Posterior vena cava (tissue), 2 donors: ENCODE results near the gene ZNF565. TPM values are rescaled to one million over a fixed set of nuclear protein-coding genes. Genes with fewer than 3 reads are reported as not detected.
"Not testable (repeated sequence)": the region's sequence is repeated elsewhere in the genome, so short reads cannot be mapped to it uniquely, and the experiment has no call there.

Experiments used
- DNase-seq: peaks from one replicate; pipeline ENCODE4 v3.0.0-alpha.2; 2020; ENCODE audit warnings: low spot score
- intact Hi-C, 2 donors: fragments of 100-400 bp; cut with DNase I; formaldehyde crosslinking; loops; one replicate each; pipeline versions ENCODE4 v1.14.1 to v1.14.2; 2022 to 2023
- total RNA-seq, 2 donors: library from RNA; stranded (reverse); fragmentation: NEBNext Ultra II Directional; extraction: Animal tissue kit (Norgen Biotek cat#: 25700); gene quantifications; one replicate each; pipeline ENCODE4 v1.2.1, GENCODE V29; 2021
- donor health status: DM: yes; HTN: yes; CAD: no.
- donor health status: DM: yes; HTN: yes; CAD: no.

Gene ZNF565
- total RNA-seq, 2 donors from 2014 or later, result 5.2 to 5.3 TPM

GRCh38 chr19:36153126-36153525 lies 61.3 kb downstream of the ZNF565 start:
- no peak for DNase-seq
- intact Hi-C loops, result no loop called here

- intact Hi-C loops, result no loop called here
- DNase-seq, result peak; percentile 91
These were observed 61.9 kb downstream of the ZNF565 start, which contains the start of gene COX7A1 for GRCh38 chr19:36152352-36153091. Gene COX7A1, minus strand, starts transcription at chr19:36152447. Its CDS starts 40 bp downstream, at chr19:36152407.

GRCh38 chr19:36152019-36152351 lies 62.5 kb downstream of the ZNF565 start:
- no peak for DNase-seq
- intact Hi-C loops, result no loop called here

GRCh38 chr19:36151144-36152018 lies 63.1 kb downstream of the ZNF565 start:
- intact Hi-C loops, result no loop called here

GRCh38 chr19:36150586-36150985 lies 63.9 kb downstream of the ZNF565 start:
- no peak for DNase-seq
- intact Hi-C loops, result no loop called here

More at GRCh38 chr19:36151144-36152018, 63.1 kb downstream of the ZNF565 start:
- DNase-seq, result peak; percentile 86

- intact Hi-C loops, result no loop called here
- no peak for DNase-seq
These were observed 64.6 kb downstream of the ZNF565 start for GRCh38 chr19:36149673-36150406.

- intact Hi-C loops, result no loop called here
These were observed 69.8 kb downstream of the ZNF565 start for GRCh38 chr19:36144624-36145023.

GRCh38 chr19:36142496-36142895 lies 72.0 kb downstream of the ZNF565 start:
- intact Hi-C loops, result no loop called here
- DNase-seq, result no peak

More at GRCh38 chr19:36144624-36145023, 69.8 kb downstream of the ZNF565 start:
- no peak for DNase-seq

GRCh38 chr19:36142046-36142445 lies 72.4 kb downstream of the ZNF565 start:
- intact Hi-C loops, result no loop called here
- DNase-seq, result no peak

- DNase-seq, result peak; percentile 96
- intact Hi-C loops, result no loop called here
These were observed 73.2 kb downstream of the ZNF565 start for GRCh38 chr19:36141039-36141927.

- no peak for DNase-seq
- intact Hi-C loops, result no loop called here
These were observed 74.0 kb downstream of the ZNF565 start for GRCh38 chr19:36140304-36141038.

- peak; percentile 100 for DNase-seq
- intact Hi-C loops, result loop anchor here in 1 of 2 donors (5.0 kb wide), 1 partner anchor 1788 kb away; no protein-coding TSS in a partner anchor
These were observed 74.8 kb downstream of the ZNF565 start, which contains the start of gene CAPNS1 for GRCh38 chr19:36139473-36140303. Gene CAPNS1, plus strand, starts transcription at chr19:36140066. Its CDS starts 946 bp downstream, at chr19:36141012.

GRCh38 chr19:36139120-36139472 lies 75.4 kb downstream of the ZNF565 start:
- no peak for DNase-seq
- intact Hi-C loops, result loop anchor here in 1 of 2 donors (5.0 kb wide), 1 partner anchor 1788 kb away; no protein-coding TSS in a partner anchor

- DNase-seq, result no peak
- intact Hi-C loops, result loop anchor here in 1 of 2 donors (5.0 kb wide), 1 partner anchor 1790 kb away; no protein-coding TSS in a partner anchor
These were observed 77.3 kb downstream of the ZNF565 start for GRCh38 chr19:36136964-36137686.

- DNase-seq, result not testable (repeated sequence)
- intact Hi-C loops, result loop anchor here in 1 of 2 donors (5.0 kb wide), 2 partner anchors 32 to 1792 kb away; no protein-coding TSS in a partner anchor
These were observed 79.6 kb downstream of the ZNF565 start for GRCh38 chr19:36134867-36135266.
